MM.1S (cell line): ENCODE data around the gene DDIT4.
A peak's percentile ranks its signal among the peaks of the same experiment; 100 is the strongest.

ENCODE experiments used
- DNase-seq: peaks from one replicate; pipeline ENCODE4 v3.0.0-alpha.2; 2015
- H2AFZ ChIP-seq: fragments of 300-600 bp; sonication (generic); 2 replicates; pipeline ENCODE4 v1.6.0; 2016; ENCODE audit warnings: antibody characterized with exemption, low read length
- H3F3A ChIP-seq: fragments of 300-600 bp; sonication (generic); 2 replicates; pipeline ENCODE4 v1.6.1; 2016; ENCODE audit warnings: mild to moderate bottlenecking, antibody characterized with exemption, low read length, moderate library complexity, mixed read lengths; ENCODE audit not compliant: insufficient read depth
- H3K27ac ChIP-seq: fragments of 300-600 bp; sonication (generic); 2 replicates; pipeline ENCODE4 v1.5.1; 2016; ENCODE audit warnings: mild to moderate bottlenecking, low read length
- H3K27me3 ChIP-seq: fragments of 300-600 bp; sonication (generic); replicated peaks from 2 replicates; pipeline ENCODE4 v1.6.0; 2016; ENCODE audit warnings: low read length; ENCODE audit not compliant: insufficient read depth
- H3K36me3 ChIP-seq: fragments of 300-600 bp; sonication (generic); replicated peaks from 2 replicates; pipeline ENCODE4 v1.6.1; 2016; ENCODE audit warnings: mild to moderate bottlenecking, low read length, mixed read lengths; ENCODE audit not compliant: insufficient read depth
- H3K4me1 ChIP-seq: fragments of 300-600 bp; sonication (generic); 2 replicates; pipeline ENCODE4 v1.6.1; 2016; ENCODE audit warnings: low read length, mixed read lengths
- H3K4me2 ChIP-seq: fragments of 300-600 bp; sonication (generic); 2 replicates; pipeline ENCODE4 v1.6.0; 2016; ENCODE audit warnings: low read depth, low read length
- H3K4me3 ChIP-seq: fragments of 300-600 bp; sonication (generic); 2 replicates; pipeline ENCODE4 v1.5.1; 2016; ENCODE audit warnings: low read length, mixed read lengths
- H3K79me2 ChIP-seq: fragments of 300-600 bp; sonication (generic); 2 replicates; pipeline ENCODE4 v1.6.1; 2016; ENCODE audit warnings: mixed run types, low read length, mixed read lengths
- H3K9ac ChIP-seq: fragments of 300-600 bp; sonication (generic); 2 replicates; pipeline ENCODE4 v1.6.1; 2016; ENCODE audit warnings: low read length, mixed read lengths
- H3K9me2 ChIP-seq: fragments of 300-600 bp; sonication (generic); replicated peaks from 2 replicates; pipeline ENCODE4 v1.6.1; 2016; ENCODE audit warnings: mild to moderate bottlenecking, low read length, mixed read lengths; ENCODE audit not compliant: insufficient read depth
- H3K9me3 ChIP-seq: fragments of 300-600 bp; sonication (generic); replicated peaks from 2 replicates; pipeline ENCODE4 v1.6.1; 2016; ENCODE audit warnings: mild to moderate bottlenecking, low read length, mixed read lengths; ENCODE audit not compliant: insufficient read depth
- H4K20me1 ChIP-seq: fragments of 300-600 bp; sonication (generic); 2 replicates; pipeline ENCODE4 v1.6.1; 2016; ENCODE audit warnings: mild to moderate bottlenecking, low read length, moderate library complexity, mixed read lengths; ENCODE audit not compliant: insufficient read depth
- EZH2 ChIP-seq: fragments of 300-600 bp; sonication (generic); optimal IDR thresholded peaks from 2 replicates; pipeline ENCODE3; 2017; ENCODE audit warnings: low read depth, mild to moderate bottlenecking, antibody characterized with exemption, low read length, mixed read lengths
- EZH2phosphoT487 ChIP-seq: fragments of 300-600 bp; sonication (generic); IDR thresholded peaks from 2 replicates; pipeline ENCODE4 v1.6.1; 2018; ENCODE audit warnings: antibody characterized with exemption, low read length
- TF ChIP-seq, protein P1 (sequence below): fragments of 300-600 bp; sonication (generic); IDR thresholded peaks from 2 replicates; pipeline ENCODE4 v1.5.1; 2016; ENCODE audit warnings: antibody characterized with exemption, low read length, mixed read lengths

Gene DDIT4

DNA sequence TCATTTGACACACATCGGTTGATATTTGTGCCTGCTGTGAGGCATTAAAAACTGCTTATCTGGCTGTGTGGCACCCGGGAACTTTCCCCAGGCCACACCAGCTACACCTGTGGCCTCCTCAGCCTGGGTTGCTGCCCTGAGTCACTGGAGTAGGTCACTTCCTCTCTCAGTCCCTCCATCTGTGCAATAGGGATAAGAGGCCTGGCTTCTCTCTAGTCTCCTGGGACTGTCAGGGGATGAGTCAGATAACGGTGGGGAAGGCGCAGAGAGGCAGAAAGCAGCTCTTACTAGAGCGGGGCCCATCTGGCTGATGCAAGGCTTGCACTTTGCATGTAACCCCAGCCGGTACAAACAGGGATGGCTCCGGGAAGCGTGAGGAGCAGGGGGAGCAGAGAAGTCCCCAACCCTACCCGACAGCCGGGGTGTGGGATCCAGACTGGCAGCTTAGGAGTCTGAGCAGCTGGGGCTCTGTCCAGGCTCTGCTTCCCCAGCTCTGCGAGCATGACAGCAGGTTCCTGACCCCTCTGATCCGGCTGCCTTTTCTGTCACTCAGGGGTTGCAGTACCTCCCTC, 47.0 kb downstream of the DDIT4 start:
- Histone ChIP-seq H3K79me2 (no peaks in the 10 kb centered on the region), H3K9me3 (no peaks in the 10 kb centered on the region), H3K27me3 (no peaks in the 10 kb centered on the region), H3K4me2 (peak overlapping the region; percentile 94), H4K20me1 (no peaks in the 10 kb centered on the region), H3K36me3 (no peaks in the 10 kb centered on the region), H3K4me3 (no peak overlapping the region; the same call in 1 of the 2 replicates), H3K9ac (peak overlapping the region; percentile 91), H3F3A (peaks cover 28% of the 10 kb centered on the region), H2AFZ (peak overlapping the region; percentile 40), H3K27ac (peak overlapping the region; percentile 95), H3K4me1 (peaks cover 44% of the 10 kb centered on the region), H3K9me2 (no peaks in the 10 kb centered on the region)
- peak; percentile 80 for DNase-seq
- TF ChIP-seq, protein P1, sequence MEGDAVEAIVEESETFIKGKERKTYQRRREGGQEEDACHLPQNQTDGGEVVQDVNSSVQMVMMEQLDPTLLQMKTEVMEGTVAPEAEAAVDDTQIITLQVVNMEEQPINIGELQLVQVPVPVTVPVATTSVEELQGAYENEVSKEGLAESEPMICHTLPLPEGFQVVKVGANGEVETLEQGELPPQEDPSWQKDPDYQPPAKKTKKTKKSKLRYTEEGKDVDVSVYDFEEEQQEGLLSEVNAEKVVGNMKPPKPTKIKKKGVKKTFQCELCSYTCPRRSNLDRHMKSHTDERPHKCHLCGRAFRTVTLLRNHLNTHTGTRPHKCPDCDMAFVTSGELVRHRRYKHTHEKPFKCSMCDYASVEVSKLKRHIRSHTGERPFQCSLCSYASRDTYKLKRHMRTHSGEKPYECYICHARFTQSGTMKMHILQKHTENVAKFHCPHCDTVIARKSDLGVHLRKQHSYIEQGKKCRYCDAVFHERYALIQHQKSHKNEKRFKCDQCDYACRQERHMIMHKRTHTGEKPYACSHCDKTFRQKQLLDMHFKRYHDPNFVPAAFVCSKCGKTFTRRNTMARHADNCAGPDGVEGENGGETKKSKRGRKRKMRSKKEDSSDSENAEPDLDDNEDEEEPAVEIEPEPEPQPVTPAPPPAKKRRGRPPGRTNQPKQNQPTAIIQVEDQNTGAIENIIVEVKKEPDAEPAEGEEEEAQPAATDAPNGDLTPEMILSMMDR = no peak
- TF ChIP-seq EZH2phosphoT487 (no peak), EZH2 (no peak)

DNA sequence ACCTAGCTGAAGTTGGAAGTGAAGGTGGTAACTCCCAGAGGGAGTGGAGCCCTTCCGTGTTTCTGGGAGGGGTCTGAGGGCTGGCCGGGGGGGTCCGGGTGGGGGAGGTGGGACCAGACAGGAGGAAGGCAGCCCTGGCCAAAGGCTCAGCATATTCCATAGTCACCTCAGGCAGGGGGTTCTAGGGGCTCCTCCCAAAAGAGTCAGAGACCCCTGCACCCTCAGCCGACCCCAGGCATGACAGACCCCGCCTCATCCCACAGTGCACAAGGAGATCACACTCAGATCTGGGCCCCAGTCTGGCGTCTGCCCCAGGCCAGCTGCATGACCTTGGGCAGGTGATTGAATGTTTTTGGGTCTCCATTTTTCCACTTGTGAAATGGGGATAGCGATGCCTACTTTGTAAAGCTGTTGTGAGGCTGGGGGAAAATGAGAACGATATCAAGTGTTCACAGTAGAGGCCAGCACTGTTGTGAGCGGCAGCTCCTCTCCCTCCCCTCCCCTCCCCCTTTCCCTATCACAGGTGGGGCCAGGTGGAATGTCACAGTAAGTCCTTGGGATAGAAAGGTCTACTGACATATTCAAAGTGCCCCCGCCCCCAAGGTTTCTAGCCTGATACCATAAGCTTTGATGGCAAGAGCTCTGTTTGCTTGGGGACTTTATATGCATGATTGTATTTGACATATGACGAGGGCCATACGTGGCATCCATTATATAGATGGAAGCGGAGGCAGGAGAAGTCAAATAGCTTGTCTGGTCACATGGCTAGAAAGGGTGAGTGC, 47.7 kb downstream of the DDIT4 start:
- H3K4me1 ChIP-seq = peaks cover 44% of the 10 kb centered on the region

DNA sequence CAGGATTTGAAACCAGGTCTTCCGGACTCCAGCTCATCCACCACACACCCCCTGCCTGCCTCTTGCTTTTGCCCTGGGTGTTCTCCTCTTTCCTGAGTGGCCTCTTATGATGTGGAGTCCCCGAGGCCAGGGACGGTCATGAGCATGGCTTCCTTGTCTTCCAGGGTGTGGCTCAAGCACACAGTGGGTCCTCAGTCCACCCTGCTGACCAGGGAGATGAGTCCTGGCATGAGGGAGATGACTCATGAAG, 48.2 kb downstream of the DDIT4 start:
- Histone ChIP-seq H2AFZ (no peak overlapping the region), H3K9me2 (no peaks in the 10 kb centered on the region), H3K79me2 (no peaks in the 10 kb centered on the region), H3K27me3 (no peaks in the 10 kb centered on the region), H3K36me3 (no peaks in the 10 kb centered on the region), H3K27ac (no peak overlapping the region), H3K9ac (no peak overlapping the region), H3K4me1 (peaks cover 44% of the 10 kb centered on the region), H3F3A (peaks cover 28% of the 10 kb centered on the region), H3K4me2 (no peak overlapping the region), H4K20me1 (no peaks in the 10 kb centered on the region), H3K4me3 (no peak overlapping the region), H3K9me3 (no peaks in the 10 kb centered on the region)
- TF ChIP-seq EZH2 (no peak), EZH2phosphoT487 (no peak)
- TF ChIP-seq, protein P1 = no peak
- DNase-seq = no peak

More for the DNA sequence above, 47.7 kb downstream of the DDIT4 start:
- peak overlapping the region; percentile 91 for H3K9ac ChIP-seq
- peak overlapping the region; percentile 40; the same call in 1 of the 2 replicates for H2AFZ ChIP-seq
- no peak overlapping the region for H3K4me3 ChIP-seq
- H3K79me2 ChIP-seq = no peaks in the 10 kb centered on the region
- DNase-seq = no peak
- no peaks in the 10 kb centered on the region for H3K36me3 ChIP-seq
- H3K27ac ChIP-seq = peak overlapping the region; percentile 95
- peak overlapping the region; percentile 94; the same call in 1 of the 2 replicates for H3K4me2 ChIP-seq
- H4K20me1 ChIP-seq = no peaks in the 10 kb centered on the region
- H3K9me2 ChIP-seq = no peaks in the 10 kb centered on the region
- TF ChIP-seq EZH2phosphoT487 = no peak
- TF ChIP-seq, protein P1 = no peak
- TF ChIP-seq EZH2 = no peak
- H3K27me3 ChIP-seq = no peaks in the 10 kb centered on the region
- H3K9me3 ChIP-seq = no peaks in the 10 kb centered on the region
- H3F3A ChIP-seq = peaks cover 28% of the 10 kb centered on the region
